Measurements from ENCODE around the gene THAP12. TPM values are rescaled to one million over a fixed set of nuclear protein-coding genes. Genes with fewer than 3 reads are reported as not detected.

The THAP12 gene
- total and polyA plus RNA-seq, 2 donors (not counting 3 experiments of a cell fraction or from before 2014, with no cell fraction given): 12.2 to 36.7 TPM

- DNase-seq (ENCODE audit: low read depth, low spot score) (no peak), FAIRE-seq (no peak)
- BruUV-seq (replicated peaks): no TSS peak
- Histone ChIP-seq H3K4me1 (ENCODE audit: control insufficient read depth, extremely low read depth, insufficient read depth, low read length) (no peaks in the 10 kb centered on the region), H3K27ac (ENCODE audit: insufficient read depth, low read depth, low read length) (no peak overlapping the region), H3K4me2 (ENCODE audit: insufficient read depth, low read length) (no peak overlapping the region), H4K20me1 (replicated peaks; ENCODE audit: control insufficient read depth, extremely low read depth, insufficient read depth, low read length) (no peaks in the 10 kb centered on the region), H3K9me1 (replicated peaks; ENCODE audit: control insufficient read depth, extremely low read depth, insufficient read depth, low read length) (no peaks in the 10 kb centered on the region), H2AFZ (ENCODE audit: low read depth, low read length) (no peak overlapping the region), H3K9me3 (replicated peaks; ENCODE audit: control insufficient read depth, insufficient read depth, low read length) (no peaks in the 10 kb centered on the region), H3K9ac (replicated peaks; ENCODE audit: extremely low read depth, insufficient read depth, low read length) (no peak overlapping the region), H3K79me2 (ENCODE audit: control insufficient read depth, insufficient read depth, low read length) (no peaks in the 10 kb centered on the region), H3K36me3 (ENCODE audit: control insufficient read depth in 2 of 2, extremely low read depth in 1 of 2, insufficient read depth in 2 of 2, low read length in 2 of 2) (no peaks in the 10 kb centered on the region), H3K4me3 (replicated peaks in 1 of 3; ENCODE audit: insufficient read depth in 1 of 3, low read depth in 1 of 3, low read length in 3 of 3) (no peak overlapping the region), H3K27me3 (ENCODE audit: control insufficient read depth in 2 of 2, insufficient read depth in 2 of 2, low read length in 2 of 2) (peaks cover 0 to 3% of the 10 kb centered on the region in 2 experiments)
- dilution Hi-C loops (cut with MboI; ENCODE audit: extremely low pct_ligation_motif_present, low sequenced_read_pairs): no loop called here
- intact Hi-C loops (cut with micrococcal nuclease): no loop called here
- CTCF ChIA-PET: interaction anchor here (0.6 kb wide), 1 partner anchor 299 kb away, joined by 3 read pairs; no protein-coding TSS in a partner anchor
- POLR2A ChIA-PET: no interaction called here
- TF ChIP-seq MAX (IDR thresholded peaks at IDR 0.05; ENCODE audit: insufficient read depth, insufficient read length): no peak
- no peak for TF ChIP-seq EZH2 (IDR thresholded peaks at IDR 0.05; ENCODE audit: borderline replicate concordance, low read depth, low read length, severe bottlenecking)
- TF ChIP-seq POLR2AphosphoS5 (IDR thresholded peaks at IDR 0.05; ENCODE audit: insufficient read depth, low read depth, low read length): no peak
Measured at GRCh38 chr11:76395296-76395695, 14.4 kb upstream of the THAP12 start.

GRCh38 chr11:76394411-76394810 is 13.5 kb upstream of the THAP12 start:
- Histone ChIP-seq H3K27ac (ENCODE audit: insufficient read depth, low read depth, low read length) (no peak overlapping the region), H3K9me3 (replicated peaks; ENCODE audit: control insufficient read depth, insufficient read depth, low read length) (no peaks in the 10 kb centered on the region), H3K79me2 (ENCODE audit: control insufficient read depth, insufficient read depth, low read length) (no peaks in the 10 kb centered on the region), H3K4me2 (ENCODE audit: insufficient read depth, low read length) (no peak overlapping the region), H3K9ac (replicated peaks; ENCODE audit: extremely low read depth, insufficient read depth, low read length) (no peak overlapping the region), H3K36me3 (ENCODE audit: control insufficient read depth in 2 of 2, extremely low read depth in 1 of 2, insufficient read depth in 2 of 2, low read length in 2 of 2) (no peaks in the 10 kb centered on the region), H2AFZ (ENCODE audit: low read depth, low read length) (no peak overlapping the region), H4K20me1 (replicated peaks; ENCODE audit: control insufficient read depth, extremely low read depth, insufficient read depth, low read length) (no peaks in the 10 kb centered on the region), H3K4me3 (replicated peaks in 1 of 3; ENCODE audit: insufficient read depth in 1 of 3, low read depth in 1 of 3, low read length in 3 of 3) (no peak overlapping the region), H3K9me1 (replicated peaks; ENCODE audit: control insufficient read depth, extremely low read depth, insufficient read depth, low read length) (no peaks in the 10 kb centered on the region), H3K4me1 (ENCODE audit: control insufficient read depth, extremely low read depth, insufficient read depth, low read length) (no peaks in the 10 kb centered on the region), H3K27me3 (ENCODE audit: control insufficient read depth in 2 of 2, insufficient read depth in 2 of 2, low read length in 2 of 2) (peaks cover 0 to 3% of the 10 kb centered on the region in 2 experiments)
- ChIA-PET POLR2A (interaction anchor here (0.6 kb wide), 1 partner anchor 138 kb away, joined by 7 read pairs; no protein-coding TSS in a partner anchor), CTCF (interaction anchor here (1.0 kb wide), 1 partner anchor 24 kb away, joined by 3 read pairs; no protein-coding TSS in a partner anchor)
- FAIRE-seq (no peak), DNase-seq (ENCODE audit: low read depth, low spot score) (no peak)
- BruUV-seq (replicated peaks): no TSS peak
- dilution Hi-C loops (cut with MboI; ENCODE audit: extremely low pct_ligation_motif_present, low sequenced_read_pairs) (no loop called here), intact Hi-C loops (cut with micrococcal nuclease) (no loop called here)
- no peak for TF ChIP-seq GATA2 (IDR thresholded peaks at IDR 0.05; ENCODE audit: insufficient read depth, insufficient read length, low read depth, low read length)
- TF ChIP-seq EZH2 (IDR thresholded peaks at IDR 0.05; ENCODE audit: borderline replicate concordance, low read depth, low read length, severe bottlenecking): no peak
- TF ChIP-seq CTCF (IDR thresholded peaks at IDR 0.05; ENCODE audit: extremely low read depth in 1 of 2, insufficient read depth in 1 of 2, low read depth in 1 of 2, low read length in 2 of 2): no peak
- TF ChIP-seq FOS (IDR thresholded peaks at IDR 0.05; ENCODE audit: borderline replicate concordance, insufficient read depth, low read length): no peak
- TF ChIP-seq MAX (IDR thresholded peaks at IDR 0.05; ENCODE audit: insufficient read depth, insufficient read length): no peak
- no peak for TF ChIP-seq POLR2A (IDR thresholded peaks at IDR 0.05; ENCODE audit: low read depth, low read length)
- no peak for TF ChIP-seq MYC (IDR thresholded peaks at IDR 0.05; ENCODE audit: low read depth, low read length)
- no peak for TF ChIP-seq JUN (IDR thresholded peaks at IDR 0.05; ENCODE audit: borderline replicate concordance, insufficient read depth, insufficient read length, low read depth)
- no peak for TF ChIP-seq POLR2AphosphoS5 (IDR thresholded peaks at IDR 0.05; ENCODE audit: insufficient read depth, low read depth, low read length)

Measured in endothelial cell of umbilical vein (primary cell).